K562 (cell line): Measurements from ENCODE around the gene CALML4. TPM values are rescaled to one million over a fixed set of nuclear protein-coding genes. Genes with fewer than 3 reads are reported as not detected.

Experiments used
- ATAC-seq: fragments of 200-7000 bp; cut with Tn5 transposase; 3 replicates; pipeline ENCODE4 v1.9.1; 2020; ENCODE audit warnings: moderate library complexity
- BruUV-seq: library from RNA; stranded (reverse); fragments of 400-500 nt; replicated peaks from 2 replicates; lab custom pipeline; 2021; lab: Mats Ljungman, UMichigan
- CTCF ChIA-PET: fragments of 300-600 bp; formaldehyde crosslinking; extraction: SDS; loops from one replicate; lab custom pipeline; 2021; ENCODE audit warnings: low intra/inter-chr PET ratio; lab: Yijun Ruan, JAX
- POLR2A ChIA-PET: fragments of 300-600, 350-650 bp; sonication (Branson Sonifier 250); formaldehyde crosslinking; extraction: SDS; loops from one replicate; lab custom pipeline; 2021; ENCODE audit warnings: antibody characterized with exemption, inconsistent platforms; lab: Yijun Ruan, JAX
- DNase-seq, 4 experiments: peaks; one replicate each; pipeline versions ENCODE4 v3.0.0 to v3.0.0-alpha.2; 2011 to 2018; ENCODE audit warnings: low spot score in 3 of 4, mixed read lengths in 3 of 4; ENCODE audit errors: extremely low read depth in 1 of 4
- FAIRE-seq: peaks from 2 replicates; lab custom pipeline; 2011; peaks lifted over from hg19 to GRCh38; lab: Jason Lieb, UNC
- H2AFZ ChIP-seq: 2 replicates; pipeline ENCODE4 v1.6.0; 2011; ENCODE audit warnings: low read depth, low read length, control low read depth, inconsistent platforms
- H3K27ac ChIP-seq: fragments of 200-600 bp; 3 replicates; pipeline ENCODE4 v1.8.0; 2011; ENCODE audit warnings: low read depth, mild to moderate bottlenecking, control low read depth, inconsistent platforms, low read length, moderate library complexity, mixed read lengths; ENCODE audit errors: extremely low read depth
- H3K27me3 ChIP-seq, 2 experiments: fragments of 300-600 bp in 1 of 2; 2 replicates in 1 of 2; 3 replicates in 1 of 2; pipeline versions ENCODE4 v1.6.0 to v1.8.0; 2011; ENCODE audit warnings: inconsistent platforms in 2 of 2, low read length in 2 of 2, mild to moderate bottlenecking in 1 of 2, mixed read lengths in 1 of 2, moderate library complexity in 1 of 2; ENCODE audit not compliant: control insufficient read depth in 2 of 2, insufficient read depth in 2 of 2
- H3K36me3 ChIP-seq: fragments of 300-600 bp; 3 replicates; pipeline ENCODE4 v1.8.0; 2011; ENCODE audit warnings: mild to moderate bottlenecking, low read length, inconsistent platforms; ENCODE audit not compliant: control insufficient read depth, insufficient read depth
- H3K4me1 ChIP-seq, 2 experiments: fragments of 200-600 bp in 1 of 2; replicated peaks in 1 of 2; 2 replicates in 1 of 2; 3 replicates in 1 of 2; pipeline versions ENCODE4 v1.5.1 to v1.8.0; 2011; ENCODE audit warnings: inconsistent platforms in 2 of 2, low read length in 2 of 2, mild to moderate bottlenecking in 1 of 2, mixed read lengths in 1 of 2, moderate library complexity in 1 of 2; ENCODE audit not compliant: control insufficient read depth in 2 of 2, insufficient read depth in 2 of 2
- H3K4me2 ChIP-seq: 2 replicates; pipeline ENCODE4 v1.6.1; 2011; ENCODE audit warnings: low read length, control low read depth, inconsistent platforms, mixed read lengths; ENCODE audit not compliant: insufficient read depth
- H3K4me3 ChIP-seq: fragments of 200-600 bp; sonication (generic), shearing (Covaris generic); 2 replicates; pipeline ENCODE4 v1.5.1; 2016; ENCODE audit warnings: control low read depth, inconsistent platforms
- H3K79me2 ChIP-seq: fragments of 200-600 bp; 3 replicates; pipeline ENCODE4 v1.8.0; 2011; ENCODE audit warnings: low read length, inconsistent platforms; ENCODE audit not compliant: control insufficient read depth, insufficient read depth
- H3K9ac ChIP-seq, 2 experiments: 2 replicates each; pipeline versions ENCODE4 v1.6.0 to v1.6.1; 2011; ENCODE audit warnings: low read depth in 2 of 2, low read length in 2 of 2, control low read depth in 1 of 2, inconsistent platforms in 1 of 2, mild to moderate bottlenecking in 1 of 2, mixed read lengths in 1 of 2; ENCODE audit not compliant: insufficient read depth in 1 of 2
- H3K9me1 ChIP-seq: one replicate; pipeline ENCODE4 v1.6.0; 2011; ENCODE audit warnings: inconsistent platforms, mild to moderate bottlenecking, low read length, moderate library complexity; ENCODE audit not compliant: control insufficient read depth, insufficient read depth
- H3K9me3 ChIP-seq: replicated peaks from 2 replicates; pipeline ENCODE4 v1.5.1; 2011; ENCODE audit warnings: low read depth, low read length, inconsistent platforms; ENCODE audit not compliant: control insufficient read depth, insufficient read depth
- H4K20me1 ChIP-seq: replicated peaks from 2 replicates; pipeline ENCODE4 v1.6.1; 2011; ENCODE audit warnings: low read length, inconsistent platforms, mixed read lengths; ENCODE audit not compliant: control insufficient read depth, insufficient read depth
- NRF1 ChIP-seq, 2 experiments: fragments of 450-650 bp; IDR thresholded peaks in 1 of 2; conservative IDR thresholded peaks in 1 of 2; 2 replicates each; pipeline ENCODE4 v1.6.1; 2014; ENCODE audit warnings: mild to moderate bottlenecking in 2 of 2
- POLR2G ChIP-seq: fragments of 200-400 bp; formaldehyde crosslinking; IDR thresholded peaks from 2 replicates; pipeline ENCODE4 v1.6.1; 2017; ENCODE audit warnings: low read depth, mild to moderate bottlenecking, antibody characterized with exemption, low read length, moderate library complexity
- RBM22 ChIP-seq: fragments of 200-400 bp; formaldehyde crosslinking; IDR thresholded peaks from 2 replicates; pipeline ENCODE4 v1.6.1; 2018; ENCODE audit warnings: low read length, low read depth; ENCODE audit not compliant: poor library complexity, severe bottlenecking
- WGBS: fragments of 100-300 bp; shearing (Covaris generic); methylation state at CpG from one replicate; pipeline ENCODE4 v1.1.6; 2016; ENCODE audit warnings: low coverage, mixed read lengths; ENCODE audit not compliant: insufficient coverage; ENCODE audit errors: missing lambda C conversion rate; 5-methylcytosine and 5-hydroxymethylcytosine counted together
- in situ Hi-C: fragments of 300-500 bp; cut with MboI; formaldehyde crosslinking; loops from 4 replicates; pipeline ENCODE4 v1.15.0; 2018; ENCODE audit warnings: inconsistent platforms, mixed read lengths
- intact Hi-C: fragments of 100-400 bp; cut with micrococcal nuclease; formaldehyde crosslinking; loops from 2 replicates; pipeline ENCODE4 v1.14.2; 2022
- polyA plus RNA-seq, 8 experiments: library from polyadenylated mRNA; depleted of rRNA in 4 of 8; stranded (reverse) in 5 of 8; unstranded in 3 of 8; fragments of >200 nt; fragmentation: Nextera tagmentation in 2 of 8; fragmentation: Illumina TruSeq in 1 of 8; extraction: Ambion mirVana in 2 of 8; extraction: Trizol in 1 of 8; gene quantifications; 2 replicates each; pipeline versions ENCODE4 v1.2.1 to v1.2.3, GENCODE V29; 2011 to 2014; ENCODE audit warnings: inconsistent platforms in 1 of 8, missing spikeins in 1 of 8
- total RNA-seq, 7 experiments: library from RNA; depleted of rRNA in 6 of 7; stranded (reverse); fragments of >200 nt in 6 of 7; fragmentation: Illumina TruSeq in 2 of 7; extraction: Trizol in 2 of 7; gene quantifications; 2 replicates each; pipeline versions ENCODE4 v1.2.1 to v1.2.3, GENCODE V29; 2011 to 2021; ENCODE audit warnings: low replicate concordance in 1 of 7
- TF ChIP-seq, protein P1 (sequence below): sonication (generic); formaldehyde crosslinking; IDR thresholded peaks from 2 replicates; pipeline ENCODE4 v1.8.0; 2022; ENCODE audit warnings: mild to moderate bottlenecking, missing genetic modification reagents

The CALML4 gene
- total and polyA plus RNA-seq, 9 of the 15 experiments (the other 6 are each of a cell fraction or from before 2014, with no cell fraction given) = 2.8 to 30.6 (median 15.5) TPM

DNA sequence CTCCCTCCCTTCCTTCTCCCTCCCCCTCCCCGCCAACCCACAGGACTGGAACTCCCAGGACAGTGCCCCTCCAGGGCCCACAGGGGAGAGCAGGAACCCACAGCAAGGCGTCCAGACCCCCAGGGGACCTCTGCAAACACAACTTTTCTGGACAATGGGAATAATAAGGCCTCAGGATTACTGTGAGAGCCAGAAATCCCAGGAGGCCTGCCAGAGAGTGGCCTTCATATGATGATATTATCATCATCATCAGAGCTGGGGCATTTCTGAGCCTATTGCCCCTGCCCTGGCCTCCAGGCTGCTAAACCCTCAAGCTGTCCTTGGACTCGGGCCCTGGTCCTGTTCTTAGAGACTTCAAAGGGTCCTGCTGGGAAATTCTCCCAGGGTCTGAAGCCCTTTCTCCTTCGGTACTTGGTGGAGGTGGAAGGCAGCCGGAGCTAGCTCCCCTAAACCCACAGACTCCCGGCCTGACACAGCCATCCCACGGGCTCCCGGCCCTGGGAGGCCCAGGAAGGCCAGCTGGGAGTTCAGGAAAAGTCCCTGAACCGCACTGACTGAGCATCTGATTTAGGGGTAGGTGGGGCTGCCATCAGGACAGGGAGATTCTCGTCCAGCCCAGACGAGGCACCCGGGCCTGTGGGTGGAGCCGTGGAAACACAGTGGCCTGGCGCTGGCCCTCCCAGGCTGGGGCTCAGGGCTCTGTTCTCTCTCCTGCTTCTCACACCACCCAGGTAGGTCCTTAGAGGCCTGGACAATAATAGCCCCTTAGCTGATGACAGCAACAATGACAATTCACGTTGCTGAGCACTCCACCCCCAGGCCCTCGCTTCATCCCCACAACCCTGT lies 4.9 kb downstream of the CALML4 start:
- POLR2A ChIA-PET = interaction anchor here (0.7 kb wide), 1 partner anchor 12 kb away, joined by 3 read pairs; no protein-coding TSS in a partner anchor
- Histone ChIP-seq H3K9me3 (no peaks in the 10 kb centered on the region), H3K79me2 (peaks cover 18% of the 10 kb centered on the region), H3K4me3 (no peak overlapping the region), H3K27me3 (no peaks in the 10 kb centered on the region)
- no peak for FAIRE-seq
- intact Hi-C loops = no loop called here
- TF ChIP-seq, protein P1, sequence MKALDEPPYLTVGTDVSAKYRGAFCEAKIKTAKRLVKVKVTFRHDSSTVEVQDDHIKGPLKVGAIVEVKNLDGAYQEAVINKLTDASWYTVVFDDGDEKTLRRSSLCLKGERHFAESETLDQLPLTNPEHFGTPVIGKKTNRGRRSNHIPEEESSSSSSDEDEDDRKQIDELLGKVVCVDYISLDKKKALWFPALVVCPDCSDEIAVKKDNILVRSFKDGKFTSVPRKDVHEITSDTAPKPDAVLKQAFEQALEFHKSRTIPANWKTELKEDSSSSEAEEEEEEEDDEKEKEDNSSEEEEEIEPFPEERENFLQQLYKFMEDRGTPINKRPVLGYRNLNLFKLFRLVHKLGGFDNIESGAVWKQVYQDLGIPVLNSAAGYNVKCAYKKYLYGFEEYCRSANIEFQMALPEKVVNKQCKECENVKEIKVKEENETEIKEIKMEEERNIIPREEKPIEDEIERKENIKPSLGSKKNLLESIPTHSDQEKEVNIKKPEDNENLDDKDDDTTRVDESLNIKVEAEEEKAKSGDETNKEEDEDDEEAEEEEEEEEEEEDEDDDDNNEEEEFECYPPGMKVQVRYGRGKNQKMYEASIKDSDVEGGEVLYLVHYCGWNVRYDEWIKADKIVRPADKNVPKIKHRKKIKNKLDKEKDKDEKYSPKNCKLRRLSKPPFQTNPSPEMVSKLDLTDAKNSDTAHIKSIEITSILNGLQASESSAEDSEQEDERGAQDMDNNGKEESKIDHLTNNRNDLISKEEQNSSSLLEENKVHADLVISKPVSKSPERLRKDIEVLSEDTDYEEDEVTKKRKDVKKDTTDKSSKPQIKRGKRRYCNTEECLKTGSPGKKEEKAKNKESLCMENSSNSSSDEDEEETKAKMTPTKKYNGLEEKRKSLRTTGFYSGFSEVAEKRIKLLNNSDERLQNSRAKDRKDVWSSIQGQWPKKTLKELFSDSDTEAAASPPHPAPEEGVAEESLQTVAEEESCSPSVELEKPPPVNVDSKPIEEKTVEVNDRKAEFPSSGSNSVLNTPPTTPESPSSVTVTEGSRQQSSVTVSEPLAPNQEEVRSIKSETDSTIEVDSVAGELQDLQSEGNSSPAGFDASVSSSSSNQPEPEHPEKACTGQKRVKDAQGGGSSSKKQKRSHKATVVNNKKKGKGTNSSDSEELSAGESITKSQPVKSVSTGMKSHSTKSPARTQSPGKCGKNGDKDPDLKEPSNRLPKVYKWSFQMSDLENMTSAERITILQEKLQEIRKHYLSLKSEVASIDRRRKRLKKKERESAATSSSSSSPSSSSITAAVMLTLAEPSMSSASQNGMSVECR (CRISPR knock-in tag) = no peak
- TF ChIP-seq POLR2G (peak; percentile 53), NRF1 (conservative IDR thresholded peaks at IDR 0.05 in 1 of 2, IDR thresholded peaks at IDR 0.05 in 1 of 2) (no peak), RBM22 (peak; percentile 37)
- TF ChIP-seq, all 486 proteins: peak for 2
- ATAC-seq (no peak), DNase-seq (no peak)
- Histone ChIP-seq H3K9me1 (no peaks in the 10 kb centered on the region), H4K20me1 (no peaks in the 10 kb centered on the region), H2AFZ (no peak overlapping the region), H3K36me3 (peaks cover 29% of the 10 kb centered on the region; the same call in 2 of the 3 replicates), H3K4me1 (peaks cover 0 to 23% of the 10 kb centered on the region in 2 experiments; a peak in 3 of 5 replicates), H3K27ac (no peak overlapping the region), H3K4me2 (no peak overlapping the region), H3K9ac (peak overlapping the region in 1 of 2 experiments; percentile 61; a peak in 2 of 4 replicates)
- WGBS = 79% methylated on average over 12 of the region's 16 CpGs
- CTCF ChIA-PET = no interaction called here
- in situ Hi-C loops = no loop called here
- no TSS peak for BruUV-seq
